Left lung (tissue), 10 donors: ENCODE measurements around the gene AKT3. TPM values are rescaled to one million over a fixed set of nuclear protein-coding genes. Genes with fewer than 3 reads are reported as not detected.

ENCODE experiments used
- ATAC-seq: fragments of 200-7000 bp; cut with Tn5 transposase; one replicate; pipeline ENCODE4 v1.9.1; 2020; ENCODE audit warnings: moderate library complexity
- DNase-seq, 4 donors: peaks; one replicate each; pipeline ENCODE4 v3.0.0-alpha.2; 2013 to 2020
- H3K27ac ChIP-seq, 2 donors: fragments of 200-600 bp; sonication (generic) in 1 of 2; one replicate each; pipeline versions ENCODE4 v1.5.0 to v1.8.0; 2020 to 2021
- H3K27me3 ChIP-seq, 2 donors: fragments of 200-600 bp; sonication (generic) in 1 of 2; one replicate each; pipeline versions ENCODE4 v1.5.0 to v1.8.0; 2020 to 2021
- H3K36me3 ChIP-seq, 2 donors: fragments of 200-600 bp; sonication (generic) in 1 of 2; one replicate each; pipeline versions ENCODE4 v1.5.0 to v1.8.0; 2020 to 2021
- H3K4me1 ChIP-seq, 2 donors: fragments of 200-600 bp; one replicate each; pipeline ENCODE4 v1.8.0; 2021
- H3K4me3 ChIP-seq, 2 donors: fragments of 200-600 bp; sonication (generic) in 1 of 2; one replicate each; pipeline versions ENCODE4 v1.5.0 to v1.8.0; 2020 to 2021; ENCODE audit warnings: mild to moderate bottlenecking in 1 of 2
- H3K9me3 ChIP-seq, 2 donors: fragments of 200-600 bp; sonication (generic) in 1 of 2; one replicate each; pipeline versions ENCODE4 v1.5.0 to v1.8.0; 2020 to 2021
- intact Hi-C, 2 donors: fragments of 100-400 bp; cut with DNase I; formaldehyde crosslinking; loops; one replicate each; pipeline versions ENCODE4 v1.11.2 to v1.14.2; 2022
- polyA plus RNA-seq, 6 donors: library from polyadenylated mRNA; unstranded; fragments of 120-200 nt; gene quantifications; one replicate each; pipeline ENCODE4 v1.2.1, GENCODE V29; 2013; ENCODE audit not compliant: insufficient read length in 6 of 6
- total RNA-seq, 2 donors: library from RNA; stranded (reverse); fragmentation: NEBNext Ultra II Directional; extraction: Animal tissue kit (Norgen Biotek cat#: 25700); gene quantifications; one replicate each; pipeline ENCODE4 v1.2.1, GENCODE V29; 2021
- TF ChIP-seq, protein P1 (sequence below), 2 donors: fragments of 200-600 bp; sonication (generic) in 1 of 2; IDR thresholded peaks; one replicate each; pipeline versions ENCODE4 v1.5.0 to v1.8.0; 2021; ENCODE audit warnings: antibody characterized with exemption in 2 of 2
- donor health status: DM: no; HTN: yes; CAD: no.
- donor health status: DM: no; HTN: no; CAD: no.

Gene AKT3
- total and polyA plus RNA-seq, 8 donors = 24.1 to 44.9 (median 29.4) TPM

DNA sequence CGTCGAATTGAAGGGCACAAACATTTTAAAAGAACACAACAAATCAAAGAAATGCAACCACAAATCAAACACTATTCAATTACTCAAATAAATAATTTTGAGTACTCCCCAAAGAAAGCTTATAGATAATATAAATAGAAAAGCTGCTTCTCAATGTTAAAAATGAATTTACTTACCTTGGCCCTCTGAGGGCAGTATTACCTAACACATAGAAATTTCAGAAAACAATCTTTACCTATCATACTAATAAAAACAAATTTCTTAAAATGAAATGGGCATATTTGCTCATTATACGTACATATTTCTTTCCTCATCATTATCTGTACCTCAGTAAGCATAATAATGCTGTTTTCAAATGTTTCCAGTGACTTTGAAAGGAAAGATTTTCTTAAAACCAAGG lies 141.8 kb downstream of the AKT3 start:
- Histone ChIP-seq H3K27ac (no peak overlapping the region), H3K4me1 (peaks cover 0 to 20% of the 10 kb centered on the region in 2 donors), H3K4me3 (no peak overlapping the region), H3K9me3 (no peaks in the 10 kb centered on the region), H3K27me3 (no peaks in the 10 kb centered on the region), H3K36me3 (no peaks in the 10 kb centered on the region)
- ATAC-seq (no peak), DNase-seq (no peak)
- intact Hi-C loops = no loop called here
- TF ChIP-seq, protein P1, sequence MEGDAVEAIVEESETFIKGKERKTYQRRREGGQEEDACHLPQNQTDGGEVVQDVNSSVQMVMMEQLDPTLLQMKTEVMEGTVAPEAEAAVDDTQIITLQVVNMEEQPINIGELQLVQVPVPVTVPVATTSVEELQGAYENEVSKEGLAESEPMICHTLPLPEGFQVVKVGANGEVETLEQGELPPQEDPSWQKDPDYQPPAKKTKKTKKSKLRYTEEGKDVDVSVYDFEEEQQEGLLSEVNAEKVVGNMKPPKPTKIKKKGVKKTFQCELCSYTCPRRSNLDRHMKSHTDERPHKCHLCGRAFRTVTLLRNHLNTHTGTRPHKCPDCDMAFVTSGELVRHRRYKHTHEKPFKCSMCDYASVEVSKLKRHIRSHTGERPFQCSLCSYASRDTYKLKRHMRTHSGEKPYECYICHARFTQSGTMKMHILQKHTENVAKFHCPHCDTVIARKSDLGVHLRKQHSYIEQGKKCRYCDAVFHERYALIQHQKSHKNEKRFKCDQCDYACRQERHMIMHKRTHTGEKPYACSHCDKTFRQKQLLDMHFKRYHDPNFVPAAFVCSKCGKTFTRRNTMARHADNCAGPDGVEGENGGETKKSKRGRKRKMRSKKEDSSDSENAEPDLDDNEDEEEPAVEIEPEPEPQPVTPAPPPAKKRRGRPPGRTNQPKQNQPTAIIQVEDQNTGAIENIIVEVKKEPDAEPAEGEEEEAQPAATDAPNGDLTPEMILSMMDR (IDR thresholded peaks at IDR 0.05) = no peak

DNA sequence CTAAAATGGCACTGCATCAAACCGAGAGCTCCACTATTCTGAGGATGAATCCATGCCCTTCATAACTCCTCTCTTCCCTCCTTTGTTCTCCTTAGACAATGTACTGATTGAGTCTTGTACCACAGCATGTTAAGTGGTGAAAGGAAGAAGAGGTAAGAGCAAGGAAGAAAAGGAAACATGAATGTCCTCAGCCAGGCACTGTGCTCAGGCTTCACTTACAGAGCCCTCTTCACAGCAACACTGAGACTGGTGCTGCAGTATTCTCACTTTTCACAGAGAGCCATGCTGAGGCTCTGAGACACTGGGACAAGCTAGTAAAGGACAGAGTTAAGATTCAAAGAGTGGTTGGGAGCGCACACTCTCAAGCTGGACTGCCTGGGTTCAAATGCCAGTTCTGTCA lies 143.5 kb downstream of the AKT3 start:
- no peak overlapping the region for H3K27ac ChIP-seq
- intact Hi-C loops = no loop called here
- ATAC-seq = no peak
- H3K4me1 ChIP-seq = peaks cover 0 to 12% of the 10 kb centered on the region in 2 donors
- H3K9me3 ChIP-seq = no peaks in the 10 kb centered on the region
- no peak overlapping the region for H3K4me3 ChIP-seq
- no peak for DNase-seq
- TF ChIP-seq, protein P1 (IDR thresholded peaks at IDR 0.05) = no peak
- H3K36me3 ChIP-seq = no peaks in the 10 kb centered on the region
- no peaks in the 10 kb centered on the region for H3K27me3 ChIP-seq

DNA sequence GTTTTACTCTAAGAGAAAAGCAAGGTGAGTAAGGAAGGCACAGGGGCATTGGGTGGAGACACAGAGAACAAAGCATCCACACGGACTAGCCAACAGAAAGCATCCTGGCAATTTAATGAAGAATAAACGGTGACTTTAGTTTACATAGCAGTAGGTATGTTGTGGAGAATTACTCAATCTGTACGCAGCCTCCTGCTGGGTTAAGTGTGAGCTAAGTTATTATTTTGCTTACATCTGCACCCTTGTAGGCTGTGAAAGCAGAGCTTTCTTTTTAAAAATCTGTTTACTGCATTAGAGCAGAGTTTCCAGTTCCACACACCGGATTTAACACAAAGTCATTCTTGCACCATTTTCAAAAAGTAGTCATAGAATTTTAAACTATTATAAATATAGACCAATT lies 144.5 kb downstream of the AKT3 start:
- ATAC-seq = no peak
- DNase-seq = no peak
- H3K4me1 ChIP-seq = peaks cover 0 to 4% of the 10 kb centered on the region in 2 donors
- H3K27ac ChIP-seq = no peak overlapping the region
- no peaks in the 10 kb centered on the region for H3K9me3 ChIP-seq
- TF ChIP-seq, protein P1 (IDR thresholded peaks at IDR 0.05) = no peak
- H3K36me3 ChIP-seq = no peaks in the 10 kb centered on the region
- intact Hi-C loops = no loop called here
- H3K4me3 ChIP-seq = no peak overlapping the region
- no peaks in the 10 kb centered on the region for H3K27me3 ChIP-seq

DNA sequence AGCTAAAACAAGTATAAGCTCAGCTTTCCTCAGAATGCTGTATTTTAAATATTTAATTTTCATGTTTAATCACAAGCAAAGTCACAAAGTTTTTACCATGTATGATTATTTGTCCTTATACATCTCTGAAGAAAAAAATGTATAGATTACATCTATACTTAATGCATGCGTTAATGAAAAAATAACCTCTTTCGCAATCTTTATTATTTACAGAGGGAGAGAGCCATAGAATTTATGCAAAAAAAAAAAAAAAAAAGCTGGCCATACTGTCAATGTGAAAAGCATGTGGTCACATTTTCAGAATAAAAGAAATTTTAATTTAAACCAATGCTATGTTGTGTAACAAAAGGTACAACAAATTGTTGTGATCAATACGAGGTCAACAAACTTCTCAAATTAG lies 148.2 kb downstream of the AKT3 start:
- no peaks in the 10 kb centered on the region for H3K9me3 ChIP-seq
- no peaks in the 10 kb centered on the region for H3K36me3 ChIP-seq
- ATAC-seq (no peak), DNase-seq (no peak)
- intact Hi-C loops = no loop called here
- H3K27me3 ChIP-seq = no peaks in the 10 kb centered on the region
- no peak overlapping the region for H3K27ac ChIP-seq
- no peak overlapping the region for H3K4me3 ChIP-seq
- no peaks in the 10 kb centered on the region for H3K4me1 ChIP-seq
- TF ChIP-seq, protein P1 (IDR thresholded peaks at IDR 0.05) = no peak

GRCh38 chr1:243693800-243694199 lies 156.2 kb downstream of the AKT3 start:
- no peak for DNase-seq
- TF ChIP-seq, protein P1 (IDR thresholded peaks at IDR 0.05) = no peak
- H3K27ac ChIP-seq = no peak overlapping the region
- H3K4me1 ChIP-seq = no peaks in the 10 kb centered on the region
- no peaks in the 10 kb centered on the region for H3K27me3 ChIP-seq
- no peak for ATAC-seq
- no peaks in the 10 kb centered on the region for H3K36me3 ChIP-seq
- no peaks in the 10 kb centered on the region for H3K9me3 ChIP-seq
- no peak overlapping the region for H3K4me3 ChIP-seq
- intact Hi-C loops = no loop called here
